Suprapubic skin (tissue), 4 donors: Measurements from ENCODE around the gene KIAA1671.

Source experiments
- POLR2A ChIP-seq, 2 donors: fragments of 450-650 bp; IDR thresholded peaks; one replicate each; pipeline ENCODE4 v1.6.1; 2017; ENCODE audit warnings: antibody characterized with exemption in 2 of 2, mild to moderate bottlenecking in 2 of 2, moderate library complexity in 2 of 2
- POLR2AphosphoS5 ChIP-seq, 3 donors: sonication (generic); formaldehyde crosslinking; IDR thresholded peaks; one replicate each; pipeline ENCODE4 v1.6.1; 2017; ENCODE audit warnings: antibody characterized with exemption in 3 of 3
- TF ChIP-seq, protein P1 (sequence below), 2 donors: fragments of 200-600 bp in 1 of 2; fragments of 450-650 bp in 1 of 2; sonication (generic) in 1 of 2; IDR thresholded peaks; one replicate each; pipeline ENCODE4 v1.5.1; 2016 to 2019; ENCODE audit warnings: antibody characterized with exemption in 2 of 2, mild to moderate bottlenecking in 1 of 2, moderate library complexity in 1 of 2

DNA sequence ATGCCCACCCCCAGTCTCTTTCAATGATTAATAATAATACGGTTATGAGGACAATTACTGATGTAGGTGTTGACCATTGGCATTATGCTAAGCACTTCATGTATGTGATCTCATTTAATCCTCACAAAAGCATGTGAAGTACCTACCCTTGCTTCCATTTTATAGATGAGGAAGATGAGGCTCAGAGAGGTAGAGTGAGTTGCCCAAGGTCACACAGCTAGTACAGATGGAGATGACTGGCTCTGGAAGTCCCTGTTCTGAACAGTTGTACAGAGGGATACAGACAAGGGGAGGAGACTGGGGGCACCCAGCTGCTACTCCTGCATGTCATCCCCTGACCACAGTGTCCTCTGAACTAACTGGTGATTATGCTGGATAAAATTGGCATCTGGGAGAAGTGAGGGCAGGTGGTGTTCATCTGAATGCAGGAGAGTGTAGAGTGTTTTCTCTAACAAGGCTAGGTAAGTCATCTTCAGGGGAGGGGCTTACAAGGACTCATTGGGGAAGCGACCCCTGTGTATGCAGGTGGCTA, 43.2 kb downstream of the KIAA1671 start:
- TF ChIP-seq, protein P1, sequence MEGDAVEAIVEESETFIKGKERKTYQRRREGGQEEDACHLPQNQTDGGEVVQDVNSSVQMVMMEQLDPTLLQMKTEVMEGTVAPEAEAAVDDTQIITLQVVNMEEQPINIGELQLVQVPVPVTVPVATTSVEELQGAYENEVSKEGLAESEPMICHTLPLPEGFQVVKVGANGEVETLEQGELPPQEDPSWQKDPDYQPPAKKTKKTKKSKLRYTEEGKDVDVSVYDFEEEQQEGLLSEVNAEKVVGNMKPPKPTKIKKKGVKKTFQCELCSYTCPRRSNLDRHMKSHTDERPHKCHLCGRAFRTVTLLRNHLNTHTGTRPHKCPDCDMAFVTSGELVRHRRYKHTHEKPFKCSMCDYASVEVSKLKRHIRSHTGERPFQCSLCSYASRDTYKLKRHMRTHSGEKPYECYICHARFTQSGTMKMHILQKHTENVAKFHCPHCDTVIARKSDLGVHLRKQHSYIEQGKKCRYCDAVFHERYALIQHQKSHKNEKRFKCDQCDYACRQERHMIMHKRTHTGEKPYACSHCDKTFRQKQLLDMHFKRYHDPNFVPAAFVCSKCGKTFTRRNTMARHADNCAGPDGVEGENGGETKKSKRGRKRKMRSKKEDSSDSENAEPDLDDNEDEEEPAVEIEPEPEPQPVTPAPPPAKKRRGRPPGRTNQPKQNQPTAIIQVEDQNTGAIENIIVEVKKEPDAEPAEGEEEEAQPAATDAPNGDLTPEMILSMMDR (IDR thresholded peaks at IDR 0.05): no peak
- TF ChIP-seq POLR2AphosphoS5 (IDR thresholded peaks at IDR 0.05): no peak
- TF ChIP-seq POLR2A (IDR thresholded peaks at IDR 0.05): no peak
